HPDE6-E6E7 (cell line): Measurements from ENCODE around the gene ITGB1.

Source experiments
- DNase-seq: peaks from one replicate; pipeline ENCODE4 v3.0.0; 2011; ENCODE audit warnings: missing footprints; ENCODE audit errors: extremely low spot score

ITGB1 gene

GRCh38 chr10:32955790-32956189 is 2.2 kb downstream of the ITGB1 start:
- no peak for DNase-seq

GRCh38 chr10:32955299-32955772 is 2.7 kb downstream of the ITGB1 start:
- no peak for DNase-seq

- DNase-seq, result no peak
These were observed 3.3 kb downstream of the ITGB1 start for GRCh38 chr10:32954545-32955298.

GRCh38 chr10:32954080-32954479 is 4.0 kb downstream of the ITGB1 start:
- DNase-seq, result no peak

GRCh38 chr10:32953277-32953927 is 4.6 kb downstream of the ITGB1 start:
- no peak for DNase-seq

- DNase-seq, result no peak
These were observed 5.3 kb downstream of the ITGB1 start for GRCh38 chr10:32952541-32953276.

DNA sequence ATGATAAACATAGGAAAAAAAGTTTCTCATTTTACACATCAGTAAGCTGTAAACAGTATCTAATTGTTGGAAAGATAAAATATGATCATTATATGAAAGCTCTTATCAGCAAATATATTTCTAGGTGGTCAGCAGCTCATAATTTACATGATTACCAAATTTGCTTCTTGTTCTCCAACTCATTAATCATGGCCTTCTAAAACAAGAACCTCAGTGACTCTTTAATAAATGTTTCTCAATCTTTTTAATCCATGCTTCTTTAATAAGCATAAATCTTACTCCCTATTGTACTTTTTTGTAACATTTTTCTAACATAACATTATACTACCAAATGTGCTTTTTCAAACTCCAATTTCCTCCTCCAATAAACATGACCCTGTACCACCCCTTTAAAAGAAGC is 5.9 kb downstream of the ITGB1 start:
- no peak for DNase-seq

DNA sequence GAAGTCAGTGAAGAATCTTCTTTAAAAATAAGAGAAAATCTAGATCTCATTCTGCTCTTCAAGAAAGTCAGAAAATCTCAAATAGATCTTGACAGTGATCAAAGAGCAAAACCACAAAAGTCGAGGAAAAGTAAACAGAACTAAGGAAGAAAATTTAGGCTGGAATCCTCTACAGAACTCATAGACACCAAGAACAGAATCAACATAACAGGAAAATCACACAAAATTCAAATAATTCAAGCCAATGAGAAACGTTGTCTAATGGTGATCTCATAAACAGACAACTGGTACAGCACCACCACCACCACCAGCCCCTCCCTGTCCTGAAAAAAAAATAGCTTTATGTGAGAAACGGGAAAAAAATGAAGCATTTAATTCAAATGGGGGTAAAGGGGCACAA is 6.9 kb downstream of the ITGB1 start:
- DNase-seq, result no peak

DNA sequence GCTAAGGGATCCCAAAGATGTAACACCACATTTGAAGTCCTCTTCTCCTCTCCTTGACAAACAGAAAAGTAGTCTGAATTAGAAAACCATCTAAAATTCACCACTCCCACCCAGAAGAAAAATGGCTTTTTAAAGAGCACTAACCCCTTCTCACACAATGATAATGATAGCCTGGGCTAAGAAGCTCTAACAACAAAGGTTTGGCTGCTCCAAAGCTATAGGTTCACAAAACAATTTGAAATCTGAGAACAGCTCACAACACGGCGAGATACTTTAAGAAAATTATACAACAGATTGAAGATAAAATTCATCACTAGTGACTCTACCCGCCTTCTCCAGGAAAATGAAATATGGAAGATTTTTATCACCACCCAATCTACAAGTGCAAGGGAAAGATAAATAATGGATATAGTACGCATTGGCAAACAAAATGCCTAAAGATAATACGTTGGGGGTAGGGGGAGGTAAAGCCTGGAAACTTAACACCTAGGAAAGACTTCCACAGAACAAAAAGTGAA is 7.4 kb downstream of the ITGB1 start:
- no peak for DNase-seq

GRCh38 chr10:32949221-32949678 is 8.8 kb downstream of the ITGB1 start:
- no peak for DNase-seq

GRCh38 chr10:32948451-32948850 is 9.6 kb downstream of the ITGB1 start:
- DNase-seq, result no peak

- DNase-seq, result no peak
These were observed 10.4 kb downstream of the ITGB1 start for GRCh38 chr10:32947586-32947985.

- no peak for DNase-seq
These were observed 11.9 kb downstream of the ITGB1 start for GRCh38 chr10:32946108-32946507.

DNA sequence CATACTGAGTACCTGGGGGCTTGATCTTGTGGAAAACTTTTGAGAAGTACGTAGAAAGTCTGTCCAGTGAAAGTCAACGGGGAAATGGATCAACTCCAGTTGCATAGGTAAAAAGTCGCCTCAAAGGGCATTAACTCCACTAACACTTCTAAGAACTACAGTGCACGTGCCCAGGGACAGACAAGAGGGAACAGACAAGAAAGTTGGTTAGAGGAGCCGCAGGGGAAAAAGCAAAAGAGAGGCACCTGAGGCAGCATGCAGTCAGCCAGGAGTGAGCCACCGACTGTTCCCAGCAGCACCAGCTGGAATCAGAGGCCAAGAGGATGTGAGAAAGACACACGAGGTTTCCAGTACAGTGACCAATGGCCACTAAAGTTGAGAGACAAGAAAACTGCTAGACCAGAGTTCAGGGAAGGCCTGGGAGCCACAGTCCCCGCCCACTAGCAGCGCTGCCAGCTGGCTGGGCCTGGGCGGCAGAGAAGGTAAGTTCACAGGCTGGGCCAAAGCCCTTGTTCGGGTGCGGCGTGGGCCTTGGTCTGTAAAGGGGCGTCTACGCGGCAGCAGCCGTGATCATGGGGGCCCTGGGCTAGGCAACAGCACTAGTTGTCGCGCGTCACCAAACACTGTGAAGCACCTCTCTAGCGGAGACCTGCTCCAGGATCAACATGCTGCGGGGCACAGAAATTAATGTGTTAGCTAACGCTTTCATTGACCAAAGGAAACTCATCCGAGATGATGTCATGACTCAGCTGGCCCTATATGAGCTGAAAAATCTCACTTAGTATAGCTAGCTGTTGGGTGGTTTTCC is 14.0 kb downstream of the ITGB1 start:
- no peak for DNase-seq

DNA sequence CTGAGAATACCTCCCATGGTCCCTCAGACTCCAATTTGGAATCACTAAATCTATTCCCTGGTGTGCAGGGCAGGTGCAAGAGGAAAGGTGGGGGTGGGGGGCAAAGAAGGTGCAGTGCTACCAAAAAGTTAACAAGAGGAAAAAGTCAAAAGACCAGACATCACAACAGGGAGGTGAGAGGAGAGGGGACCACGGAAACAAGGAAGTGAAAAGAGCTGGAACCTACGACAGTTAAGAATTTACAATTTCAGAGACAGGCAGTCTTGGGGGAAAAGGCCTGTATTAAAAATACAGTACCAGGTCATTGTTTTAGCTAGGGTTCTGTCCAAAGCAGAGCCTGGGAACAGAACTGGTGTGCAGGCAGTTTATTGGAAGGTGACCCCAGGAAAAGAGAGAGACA is 14.6 kb downstream of the ITGB1 start:
- DNase-seq, result no peak

DNA sequence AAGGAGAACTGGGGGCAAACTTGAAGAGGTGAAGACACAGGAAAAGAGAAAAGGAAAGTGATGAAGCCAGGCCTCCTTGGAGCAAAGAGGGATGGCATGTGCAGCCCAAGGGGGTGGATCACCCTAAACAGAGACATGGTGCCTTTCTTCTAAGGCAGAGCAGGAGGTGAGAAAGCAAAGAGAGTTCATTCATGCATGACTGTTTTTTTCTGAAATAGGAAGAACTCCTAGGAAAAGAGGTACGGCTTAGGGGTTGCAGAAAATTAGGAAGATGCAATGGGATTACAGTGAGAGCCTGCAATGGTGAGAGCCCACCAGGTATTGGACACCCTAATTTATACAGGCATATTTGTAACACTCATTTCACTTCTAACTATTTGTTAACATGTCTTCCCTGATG is 15.9 kb downstream of the ITGB1 start:
- no peak for DNase-seq

GRCh38 chr10:32941357-32941756 is 16.7 kb downstream of the ITGB1 start:
- DNase-seq, result no peak

- no peak for DNase-seq
These were observed 17.4 kb downstream of the ITGB1 start for GRCh38 chr10:32940321-32941301.

- DNase-seq, result no peak
These were observed 18.5 kb downstream of the ITGB1 start for GRCh38 chr10:32939296-32940111.
